Endothelial cell of umbilical vein (primary cell): ENCODE data around the gene FGFRL1. TPM values are rescaled to one million over a fixed set of nuclear protein-coding genes. Genes with fewer than 3 reads are reported as not detected.

Experiments
- BruUV-seq: library from RNA; stranded (reverse); fragments of 400-500 nt; replicated peaks from 2 replicates; lab custom pipeline; 2021; lab: Mats Ljungman, UMichigan
- CTCF ChIA-PET: fragments of 300-600, 350-600 bp; sonication (Branson Sonifier 250); formaldehyde crosslinking; loops from one replicate; lab custom pipeline; 2021; ENCODE audit warnings: antibody characterized with exemption, inconsistent platforms; lab: Charles Lee
- POLR2A ChIA-PET: fragments of 300-600, 350-600 bp; sonication (Branson Sonifier 250); formaldehyde crosslinking; loops from one replicate; lab custom pipeline; 2021; ENCODE audit warnings: antibody characterized with exemption, inconsistent platforms; lab: Charles Lee
- DNase-seq: peaks from one replicate; pipeline ENCODE4 v3.0.0-alpha.2; 2011; ENCODE audit warnings: low read depth, low spot score
- FAIRE-seq: peaks from 2 replicates; lab custom pipeline; 2011; peaks lifted over from hg19 to GRCh38; lab: Jason Lieb, UNC
- H2AFZ ChIP-seq: 2 replicates; pipeline ENCODE4 v1.6.0; 2012; ENCODE audit warnings: low read depth, low read length, control low read depth, inconsistent platforms
- H3K27ac ChIP-seq: 2 replicates; pipeline ENCODE4 v1.5.1; 2011; ENCODE audit warnings: low read depth, mild to moderate bottlenecking, control low read depth, low read length, moderate library complexity; ENCODE audit not compliant: insufficient read depth
- H3K27me3 ChIP-seq, 2 experiments: 2 replicates each; pipeline versions ENCODE4 v1.6.0 to v1.6.1; 2011; ENCODE audit warnings: low read length in 2 of 2, mixed read lengths in 1 of 2; ENCODE audit not compliant: control insufficient read depth in 2 of 2, insufficient read depth in 2 of 2
- H3K36me3 ChIP-seq, 2 experiments: 2 replicates in 1 of 2; 3 replicates in 1 of 2; pipeline ENCODE4 v1.5.1; 2011; ENCODE audit warnings: low read length in 2 of 2, mild to moderate bottlenecking in 1 of 2, moderate library complexity in 1 of 2; ENCODE audit not compliant: control insufficient read depth in 2 of 2, insufficient read depth in 2 of 2; ENCODE audit errors: extremely low read depth in 1 of 2
- H3K4me1 ChIP-seq: 3 replicates; pipeline ENCODE4 v1.5.1; 2011; ENCODE audit warnings: mild to moderate bottlenecking, low read length; ENCODE audit not compliant: control insufficient read depth, insufficient read depth; ENCODE audit errors: extremely low read depth
- H3K4me2 ChIP-seq: 2 replicates; pipeline ENCODE4 v1.6.1; 2011; ENCODE audit warnings: low read length, control low read depth, mixed read lengths; ENCODE audit not compliant: insufficient read depth
- H3K4me3 ChIP-seq, 3 experiments: fragments of 200-600 bp in 1 of 3; sonication (generic), shearing (Covaris generic) in 1 of 3; replicated peaks in 1 of 3; 2 replicates each; pipeline ENCODE4 v1.5.1; 2011 to 2016; ENCODE audit warnings: control low read depth in 3 of 3, low read length in 3 of 3, mild to moderate bottlenecking in 2 of 3, inconsistent platforms in 1 of 3, low read depth in 1 of 3, moderate library complexity in 1 of 3; ENCODE audit not compliant: insufficient read depth in 1 of 3
- H3K79me2 ChIP-seq: 2 replicates; pipeline ENCODE4 v1.6.0; 2012; ENCODE audit warnings: low read length, inconsistent platforms; ENCODE audit not compliant: control insufficient read depth, insufficient read depth
- H3K9ac ChIP-seq: replicated peaks from 2 replicates; pipeline ENCODE3; 2011; ENCODE audit warnings: low read length, control low read depth; ENCODE audit not compliant: insufficient read depth; ENCODE audit errors: extremely low read depth
- H3K9me1 ChIP-seq: replicated peaks from 3 replicates; pipeline ENCODE4 v1.6.0; 2011; ENCODE audit warnings: mild to moderate bottlenecking, low read length; ENCODE audit not compliant: control insufficient read depth, insufficient read depth; ENCODE audit errors: extremely low read depth
- H3K9me3 ChIP-seq: replicated peaks from 2 replicates; pipeline ENCODE4 v1.5.1; 2012; ENCODE audit warnings: low read length, inconsistent platforms; ENCODE audit not compliant: control insufficient read depth, insufficient read depth
- H4K20me1 ChIP-seq: replicated peaks from 2 replicates; pipeline ENCODE3; 2011; ENCODE audit warnings: mild to moderate bottlenecking, low read length; ENCODE audit not compliant: control insufficient read depth, insufficient read depth; ENCODE audit errors: extremely low read depth
- CTCF ChIP-seq, 2 donors: IDR thresholded peaks; 1 replicate in 1 of 2; 2 replicates in 1 of 2; pipeline ENCODE4 v1.5.1; 2011; ENCODE audit warnings: low read length in 2 of 2, mild to moderate bottlenecking in 2 of 2, moderate library complexity in 2 of 2, control low read depth in 1 of 2, inconsistent platforms in 1 of 2, low read depth in 1 of 2; ENCODE audit not compliant: insufficient read depth in 1 of 2; ENCODE audit errors: extremely low read depth in 1 of 2
- EZH2 ChIP-seq: IDR thresholded peaks from 2 replicates; pipeline ENCODE4 v1.6.1; 2012; ENCODE audit warnings: borderline replicate concordance, low read depth, mild to moderate bottlenecking, moderate library complexity, low read length, inconsistent platforms; ENCODE audit not compliant: severe bottlenecking
- FOS ChIP-seq: IDR thresholded peaks from 2 replicates; pipeline ENCODE4 v1.6.1; 2011; ENCODE audit warnings: mild to moderate bottlenecking, low read length, moderate library complexity, borderline replicate concordance; ENCODE audit not compliant: insufficient read depth
- GATA2 ChIP-seq: IDR thresholded peaks from 2 replicates; pipeline ENCODE4 v1.7.0; 2011; ENCODE audit warnings: low read depth, mild to moderate bottlenecking, moderate library complexity, mixed read lengths, low read length; ENCODE audit not compliant: insufficient read length, insufficient read depth
- JUN ChIP-seq: IDR thresholded peaks from 2 replicates; pipeline ENCODE4 v1.6.1; 2011; ENCODE audit warnings: borderline replicate concordance, low read depth; ENCODE audit not compliant: insufficient read length, insufficient read depth
- MYC ChIP-seq: IDR thresholded peaks from one replicate; pipeline ENCODE4 v1.6.1; 2011; ENCODE audit warnings: mild to moderate bottlenecking, low read depth, low read length
- POLR2A ChIP-seq: IDR thresholded peaks from 2 replicates; pipeline ENCODE4 v1.6.1; 2012; ENCODE audit warnings: low read depth, mild to moderate bottlenecking, control low read depth, low read length
- POLR2AphosphoS5 ChIP-seq: IDR thresholded peaks from 2 replicates; pipeline ENCODE4 v1.6.1; 2012; ENCODE audit warnings: low read depth, mild to moderate bottlenecking, control low read depth, low read length, moderate library complexity; ENCODE audit not compliant: insufficient read depth
- dilution Hi-C: fragments of 300-500 bp; cut with MboI; formaldehyde crosslinking; loops from one replicate; pipeline ENCODE4 v1.15.0; 2019; ENCODE audit warnings: low sequenced_read_pairs; ENCODE audit not compliant: extremely low pct_ligation_motif_present
- intact Hi-C: fragments of 100-400 bp; cut with micrococcal nuclease; formaldehyde crosslinking; loops from one replicate; pipeline ENCODE4 v1.10.0; 2022
- polyA plus RNA-seq, 4 experiments: library from polyadenylated mRNA; depleted of rRNA in 3 of 4; stranded (reverse) in 3 of 4; unstranded in 1 of 4; fragments of >200 nt; gene quantifications; 2 replicates each; pipeline versions ENCODE4 v1.2.1 to v1.2.3, GENCODE V29; 2011 to 2012; ENCODE audit warnings: missing spikeins in 1 of 4
- total RNA-seq: library from RNA; stranded (reverse); gene quantifications from 2 replicates; pipeline ENCODE4 v1.2.3, GENCODE V29; 2021
- TF ChIP-seq, protein P1 (sequence below): IDR thresholded peaks from 2 replicates; pipeline ENCODE4 v1.6.1; 2011; ENCODE audit not compliant: insufficient read depth, insufficient read length

The FGFRL1 gene
- total and polyA plus RNA-seq, 2 donors (not counting 3 experiments of a cell fraction or from before 2014, with no cell fraction given): 33.3 to 74.6 TPM

- H3K79me2 ChIP-seq: no peaks in the 10 kb centered on the region
- no peaks in the 10 kb centered on the region for H3K9me3 ChIP-seq
- H3K4me2 ChIP-seq: no peak overlapping the region
- no peaks in the 10 kb centered on the region for H3K36me3 ChIP-seq
- H3K4me3 ChIP-seq: no peak overlapping the region
- H4K20me1 ChIP-seq: no peaks in the 10 kb centered on the region
- dilution Hi-C loops (no loop called here), intact Hi-C loops (no loop called here)
- no peak overlapping the region for H2AFZ ChIP-seq
- no peak for DNase-seq
- FAIRE-seq: no peak
- ChIA-PET POLR2A (no interaction called here), CTCF (interaction anchor here (0.5 kb wide), 1 partner anchor 263 kb away, joined by 3 read pairs; no protein-coding TSS in a partner anchor)
- no peak overlapping the region for H3K27ac ChIP-seq
- TF ChIP-seq EZH2: no peak
- TF ChIP-seq, protein P1, sequence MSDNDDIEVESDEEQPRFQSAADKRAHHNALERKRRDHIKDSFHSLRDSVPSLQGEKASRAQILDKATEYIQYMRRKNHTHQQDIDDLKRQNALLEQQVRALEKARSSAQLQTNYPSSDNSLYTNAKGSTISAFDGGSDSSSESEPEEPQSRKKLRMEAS: no peak
- no peak for TF ChIP-seq JUN
- no peak for TF ChIP-seq FOS
- no peak for TF ChIP-seq MYC
- TF ChIP-seq GATA2: no peak
- TF ChIP-seq POLR2A: no peak
- no peak for TF ChIP-seq POLR2AphosphoS5
- TF ChIP-seq CTCF (IDR thresholded peaks at IDR 0.05; ENCODE audit: extremely low read depth in 1 of 2, insufficient read depth in 1 of 2, low read depth in 1 of 2, low read length in 2 of 2): no peak
- no TSS peak for BruUV-seq
- no peak overlapping the region for H3K9ac ChIP-seq
- no peaks in the 10 kb centered on the region for H3K9me1 ChIP-seq
- H3K4me1 ChIP-seq: peaks cover 5% of the 10 kb centered on the region
- peaks cover 34 to 43% of the 10 kb centered on the region in 2 experiments for H3K27me3 ChIP-seq
Measured at GRCh38 chr4:1004557-1005485, 6.6 kb upstream of the FGFRL1 start.
